GM12875 (cell line): Measurements from ENCODE around the gene SPECC1L.
"Not testable (repeated sequence)": the region's sequence is repeated elsewhere in the genome, so short reads cannot be mapped to it uniquely, and the experiment has no call there.

Experiments used
- H3K4me3 ChIP-seq: one replicate; pipeline ENCODE4 v1.5.1; 2011; ENCODE audit warnings: low read depth, low read length, control low read depth
- TF ChIP-seq, protein P1 (sequence below): IDR thresholded peaks from 2 replicates; pipeline ENCODE4 v1.5.1; 2011; ENCODE audit warnings: low read depth, mild to moderate bottlenecking, control low read depth, inconsistent platforms, low read length, moderate library complexity, borderline replicate concordance; ENCODE audit not compliant: insufficient read depth

SPECC1L gene

DNA sequence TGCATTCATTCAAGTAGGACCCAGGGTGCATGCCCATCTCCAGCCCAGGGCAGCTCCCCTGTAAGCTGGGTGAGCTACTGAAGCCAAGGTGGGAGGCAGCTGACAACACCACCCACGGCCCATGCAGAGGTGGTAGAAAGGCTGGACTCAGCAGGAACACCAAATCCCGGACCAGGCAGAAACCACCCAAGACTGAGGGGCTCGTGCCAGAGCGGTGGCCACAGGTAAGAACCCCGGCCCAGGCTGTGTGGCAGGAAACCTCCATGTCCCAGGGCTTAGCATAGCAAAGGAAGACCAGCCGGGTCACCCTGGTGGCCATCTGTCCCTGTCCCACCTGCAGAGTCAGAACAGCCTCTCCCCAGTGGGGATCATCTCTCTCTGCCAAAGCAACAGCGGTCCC is 13.9 kb upstream of the SPECC1L start:
- not testable (repeated sequence) for H3K4me3 ChIP-seq

- not testable (repeated sequence) for H3K4me3 ChIP-seq
Observed at GRCh38 chr22:24259459-24259858, 11.2 kb upstream of the SPECC1L start.

DNA sequence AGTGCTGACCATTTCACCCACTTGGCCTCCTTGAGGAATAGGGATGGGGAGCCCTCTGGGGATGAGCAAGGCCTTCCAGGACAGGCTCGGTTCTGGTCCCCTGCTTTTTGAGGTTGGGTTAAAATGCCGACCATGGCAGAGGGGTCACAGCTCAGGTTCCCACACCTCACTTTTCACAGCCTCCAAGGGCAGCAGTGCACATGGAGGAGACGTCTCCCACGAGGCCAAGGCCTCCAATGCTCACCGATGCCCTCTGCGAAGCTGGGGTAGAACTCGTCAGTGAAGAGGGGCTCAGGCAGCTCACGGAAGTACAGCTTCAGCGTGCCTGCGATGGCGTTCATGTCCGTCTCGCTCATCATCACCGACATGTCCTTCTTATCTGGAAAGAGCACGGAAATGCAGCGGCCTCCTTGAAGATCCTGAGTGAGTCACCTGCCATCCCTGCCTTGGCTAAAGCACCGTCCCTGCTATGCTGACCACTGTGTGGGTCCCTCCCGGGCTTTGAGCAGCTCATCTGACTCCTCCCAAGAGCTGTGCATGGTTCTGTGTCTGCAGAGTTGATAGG is 8.4 kb upstream of the SPECC1L start:
- H3K4me3 ChIP-seq: not testable (repeated sequence)

More at GRCh38 chr22:24259459-24259858, 11.2 kb upstream of the SPECC1L start:
- TF ChIP-seq, protein P1, sequence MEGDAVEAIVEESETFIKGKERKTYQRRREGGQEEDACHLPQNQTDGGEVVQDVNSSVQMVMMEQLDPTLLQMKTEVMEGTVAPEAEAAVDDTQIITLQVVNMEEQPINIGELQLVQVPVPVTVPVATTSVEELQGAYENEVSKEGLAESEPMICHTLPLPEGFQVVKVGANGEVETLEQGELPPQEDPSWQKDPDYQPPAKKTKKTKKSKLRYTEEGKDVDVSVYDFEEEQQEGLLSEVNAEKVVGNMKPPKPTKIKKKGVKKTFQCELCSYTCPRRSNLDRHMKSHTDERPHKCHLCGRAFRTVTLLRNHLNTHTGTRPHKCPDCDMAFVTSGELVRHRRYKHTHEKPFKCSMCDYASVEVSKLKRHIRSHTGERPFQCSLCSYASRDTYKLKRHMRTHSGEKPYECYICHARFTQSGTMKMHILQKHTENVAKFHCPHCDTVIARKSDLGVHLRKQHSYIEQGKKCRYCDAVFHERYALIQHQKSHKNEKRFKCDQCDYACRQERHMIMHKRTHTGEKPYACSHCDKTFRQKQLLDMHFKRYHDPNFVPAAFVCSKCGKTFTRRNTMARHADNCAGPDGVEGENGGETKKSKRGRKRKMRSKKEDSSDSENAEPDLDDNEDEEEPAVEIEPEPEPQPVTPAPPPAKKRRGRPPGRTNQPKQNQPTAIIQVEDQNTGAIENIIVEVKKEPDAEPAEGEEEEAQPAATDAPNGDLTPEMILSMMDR: peak; percentile 34; the same call in 1 of the 2 replicates

- not testable (repeated sequence) for H3K4me3 ChIP-seq
Observed at GRCh38 chr22:24263479-24263878, 7.2 kb upstream of the SPECC1L start.

GRCh38 chr22:24264329-24264896 is 6.2 kb upstream of the SPECC1L start:
- H3K4me3 ChIP-seq: not testable (repeated sequence)

DNA sequence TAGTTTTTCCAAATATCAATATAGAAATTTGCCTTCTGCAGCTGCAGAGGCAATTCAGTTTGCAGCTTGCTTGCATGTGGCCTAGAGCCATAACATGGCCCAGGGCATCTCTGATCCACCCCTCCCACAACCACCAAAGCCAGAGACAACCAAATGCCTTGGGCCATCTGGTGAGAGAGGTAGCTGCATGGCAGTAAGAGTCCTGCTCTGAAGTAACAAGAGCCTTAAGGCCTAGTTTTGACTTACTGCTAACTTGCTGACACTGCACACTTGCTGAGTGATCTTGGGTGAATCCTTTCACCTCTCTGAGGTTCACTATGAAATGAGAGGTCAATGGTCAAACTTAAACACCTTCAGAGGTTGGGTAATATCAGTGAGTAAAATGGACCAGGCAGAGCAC is 4.9 kb upstream of the SPECC1L start:
- H3K4me3 ChIP-seq: no peak overlapping the region
- TF ChIP-seq, protein P1: no peak

DNA sequence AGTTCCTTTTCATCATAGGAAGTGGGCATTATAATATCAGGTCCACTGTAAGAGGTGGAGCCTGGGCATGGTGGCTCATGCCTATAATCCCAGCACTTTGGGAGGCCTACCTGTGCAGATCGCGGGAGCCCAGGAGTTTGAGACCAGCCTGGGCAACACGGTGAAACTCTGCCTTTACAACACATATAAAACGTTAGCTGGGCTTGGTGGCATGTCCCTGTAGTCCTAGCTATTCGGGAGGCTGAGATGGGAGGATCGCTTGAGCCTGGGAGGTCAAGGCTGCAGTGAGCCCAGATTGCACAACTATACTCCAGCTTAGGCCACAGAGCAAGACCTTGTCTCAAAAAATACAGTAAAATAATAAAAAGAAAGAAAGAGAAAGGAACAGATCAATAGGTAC is 4.1 kb upstream of the SPECC1L start:
- H3K4me3 ChIP-seq: not testable (repeated sequence)

DNA sequence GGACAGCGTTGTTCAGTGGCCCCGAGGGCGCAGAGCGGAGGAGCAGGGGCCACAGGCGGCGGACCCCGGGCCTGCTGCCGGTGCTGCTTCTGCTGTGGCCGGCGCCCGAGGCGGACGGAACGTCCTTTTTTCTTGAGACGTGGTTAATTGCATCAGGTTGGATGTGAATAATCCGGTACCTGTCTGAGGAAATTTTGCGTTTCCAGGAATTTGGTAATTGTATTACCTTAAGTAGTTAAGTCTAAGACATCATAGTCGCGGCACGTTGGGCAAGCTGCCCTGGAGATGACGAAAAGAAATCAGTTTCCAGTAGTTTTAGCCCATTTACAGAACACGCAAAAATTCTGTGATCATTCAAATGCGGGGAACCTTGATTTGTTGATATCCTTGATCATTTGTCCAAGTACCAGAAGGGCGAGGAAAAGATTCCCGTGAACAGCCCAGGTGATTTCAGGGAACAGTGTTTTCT is 789 bp downstream of the SPECC1L start:
- TF ChIP-seq, protein P1: no peak

DNA sequence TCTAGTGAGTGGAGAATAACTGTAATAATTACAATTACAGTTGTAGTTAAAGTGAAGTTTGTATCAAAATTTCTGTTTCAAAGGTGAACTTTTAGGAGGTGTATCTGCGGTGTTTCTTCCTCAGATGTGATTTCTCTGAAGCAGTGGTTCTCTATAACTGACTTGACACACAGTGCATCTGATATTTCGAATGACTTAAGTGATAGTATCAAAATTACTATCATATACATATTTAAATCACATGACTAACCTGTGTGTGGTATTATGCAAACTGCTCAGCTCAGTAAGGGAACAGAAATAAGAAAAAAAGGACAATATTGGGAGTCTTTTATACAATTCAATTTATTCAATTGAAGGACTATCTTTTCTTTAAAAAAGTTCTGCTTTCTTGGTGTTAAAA is 2.4 kb downstream of the SPECC1L start:
- not testable (repeated sequence) for H3K4me3 ChIP-seq

More for the DNA sequence above, 789 bp downstream of the SPECC1L start:
- H3K4me3 ChIP-seq: peak overlapping the region; percentile 99

DNA sequence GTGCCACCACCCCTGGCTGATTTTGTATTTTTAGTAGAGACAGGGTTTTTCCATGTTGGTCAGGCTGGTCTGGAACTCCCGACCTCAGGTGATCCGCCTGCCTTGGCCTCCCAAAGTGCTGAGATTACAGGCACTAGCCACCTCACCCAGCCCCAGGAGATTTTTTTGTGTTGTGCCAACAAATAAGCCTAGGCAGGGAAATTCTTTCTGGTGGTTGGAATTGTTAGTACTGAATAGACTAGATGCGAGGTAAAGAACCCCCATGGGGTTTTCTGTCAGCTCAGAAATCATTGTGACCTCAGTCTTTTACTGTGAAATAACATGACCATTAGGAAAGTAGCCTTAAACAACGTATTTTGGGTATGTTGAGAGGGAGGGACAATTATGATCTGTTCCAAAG is 3.3 kb downstream of the SPECC1L start:
- not testable (repeated sequence) for H3K4me3 ChIP-seq

GRCh38 chr22:24274696-24275405 is 4.2 kb downstream of the SPECC1L start:
- H3K4me3 ChIP-seq: not testable (repeated sequence)

GRCh38 chr22:24280363-24280762 is 9.7 kb downstream of the SPECC1L start:
- H3K4me3 ChIP-seq: not testable (repeated sequence)
